IMR-90 (cell line): ENCODE results near the gene USP40. TPM values are rescaled to one million over a fixed set of nuclear protein-coding genes. Genes with fewer than 3 reads are reported as not detected.

Experiments used
- ATAC-seq: fragments of 200-7000 bp; cut with Tn5 transposase; 2 replicates; pipeline ENCODE4 v1.9.1; 2020; ENCODE audit warnings: low read depth, mild to moderate bottlenecking, moderate library complexity
- BruUV-seq: library from RNA; stranded (reverse); fragments of 400-500 nt; replicated peaks from 2 replicates; lab custom pipeline; 2021; lab: Mats Ljungman, UMichigan
- CTCF ChIA-PET: fragments of 300-600 bp; formaldehyde crosslinking; extraction: SDS; loops from one replicate; lab custom pipeline; 2021; ENCODE audit warnings: antibody characterized with exemption; lab: Yijun Ruan, JAX
- POLR2A ChIA-PET: fragments of 300-600 bp; sonication (Branson Sonifier 250); formaldehyde crosslinking; loops from one replicate; lab custom pipeline; 2022; ENCODE audit warnings: antibody characterized with exemption; ENCODE audit not compliant: unreplicated experiment; lab: Charles Lee
- DNase-seq: peaks from one replicate; pipeline ENCODE4 v3.0.0; 2013
- H2AFZ ChIP-seq: replicated peaks from 2 replicates; pipeline ENCODE3; 2013; ENCODE audit warnings: low read length, mild to moderate bottlenecking; ENCODE audit not compliant: poor library complexity
- H2AK5ac ChIP-seq: 2 replicates; pipeline ENCODE4 v1.6.1; 2013; ENCODE audit warnings: low read depth, low read length, inconsistent platforms
- H2AK9ac ChIP-seq: replicated peaks from 2 replicates; pipeline ENCODE3; 2013; ENCODE audit warnings: mild to moderate bottlenecking, low read depth, low read length, moderate library complexity; ENCODE audit not compliant: poor library complexity
- H2BK120ac ChIP-seq: 2 replicates; pipeline ENCODE4 v1.6.1; 2013; ENCODE audit warnings: low read depth, low read length, inconsistent platforms
- H2BK15ac ChIP-seq: 3 replicates; pipeline ENCODE4 v1.6.1; 2013; ENCODE audit warnings: low read depth, low read length, inconsistent platforms
- H2BK20ac ChIP-seq: 2 replicates; pipeline ENCODE4 v1.6.1; 2013; ENCODE audit warnings: low read depth, mild to moderate bottlenecking, inconsistent platforms, low read length, moderate library complexity
- H2BK5ac ChIP-seq: 2 replicates; pipeline ENCODE4 v1.6.1; 2013; ENCODE audit warnings: mild to moderate bottlenecking, low read depth, low read length, inconsistent platforms; ENCODE audit not compliant: poor library complexity, severe bottlenecking
- H3K14ac ChIP-seq: replicated peaks from 2 replicates; pipeline ENCODE4 v1.6.1; 2013; ENCODE audit warnings: low read depth, low read length, inconsistent platforms
- H3K18ac ChIP-seq: 2 replicates; pipeline ENCODE4 v1.6.1; 2013; ENCODE audit warnings: low read depth, low read length, control low read depth
- H3K23ac ChIP-seq: 2 replicates; pipeline ENCODE4 v1.6.1; 2013; ENCODE audit warnings: low read depth, low read length, inconsistent platforms
- H3K27ac ChIP-seq: 2 replicates; pipeline ENCODE4 v1.5.1; 2013; ENCODE audit warnings: mild to moderate bottlenecking, control low read depth, low read length; ENCODE audit not compliant: insufficient read depth
- H3K27me3 ChIP-seq: 2 replicates; pipeline ENCODE4 v1.6.1; 2013; ENCODE audit warnings: low read length; ENCODE audit not compliant: control insufficient read depth, insufficient read depth
- H3K36me3 ChIP-seq: 2 replicates; pipeline ENCODE4 v1.6.1; 2013; ENCODE audit warnings: low read length, mixed read lengths; ENCODE audit not compliant: control insufficient read depth, insufficient read depth
- H3K4ac ChIP-seq: 2 replicates; pipeline ENCODE4 v1.6.1; 2013; ENCODE audit warnings: low read depth, low read length, inconsistent platforms
- H3K4me1 ChIP-seq: 2 replicates; pipeline ENCODE4 v1.6.1; 2013; ENCODE audit warnings: low read length, mixed read lengths; ENCODE audit not compliant: control insufficient read depth, insufficient read depth
- H3K4me2 ChIP-seq: 2 replicates; pipeline ENCODE4 v1.6.1; 2013; ENCODE audit warnings: low read depth, mild to moderate bottlenecking, control low read depth, low read length, moderate library complexity
- H3K4me3 ChIP-seq: 2 replicates; pipeline ENCODE4 v1.5.1; 2013; ENCODE audit warnings: low read depth, mild to moderate bottlenecking, control low read depth, low read length, moderate library complexity; ENCODE audit not compliant: insufficient read depth
- H3K56ac ChIP-seq: 2 replicates; pipeline ENCODE4 v1.6.1; 2013; ENCODE audit warnings: low read length, inconsistent platforms; ENCODE audit not compliant: insufficient read depth; ENCODE audit errors: extremely low read depth
- H3K79me1 ChIP-seq, 2 experiments: 2 replicates each; pipeline ENCODE4 v1.6.1; 2013; ENCODE audit warnings: low read length in 2 of 2, inconsistent platforms in 1 of 2, low read depth in 1 of 2
- H3K9ac ChIP-seq: 2 replicates; pipeline ENCODE4 v1.6.1; 2013; ENCODE audit warnings: low read depth, low read length, control low read depth
- H3K9me1 ChIP-seq: 2 replicates; pipeline ENCODE4 v1.6.1; 2013; ENCODE audit warnings: low read length, inconsistent platforms; ENCODE audit not compliant: insufficient read depth
- H3K9me3 ChIP-seq: 2 replicates; pipeline ENCODE4 v1.6.1; 2013; ENCODE audit warnings: low read length; ENCODE audit not compliant: control insufficient read depth, insufficient read depth
- H4K20me1 ChIP-seq: 2 replicates; pipeline ENCODE4 v1.6.1; 2013; ENCODE audit warnings: low read length, inconsistent platforms; ENCODE audit not compliant: insufficient read depth
- H4K5ac ChIP-seq: 2 replicates; pipeline ENCODE4 v1.6.1; 2013; ENCODE audit warnings: mild to moderate bottlenecking, low read depth, low read length, control low read depth
- H4K8ac ChIP-seq, 2 experiments: 2 replicates each; pipeline ENCODE4 v1.6.1; 2013; ENCODE audit warnings: low read depth in 2 of 2, low read length in 2 of 2, control low read depth in 1 of 2, inconsistent platforms in 1 of 2
- H4K91ac ChIP-seq: 2 replicates; pipeline ENCODE4 v1.6.1; 2013; ENCODE audit warnings: low read depth, low read length, inconsistent platforms; ENCODE audit not compliant: insufficient read depth
- BHLHE40 ChIP-seq: fragments of 150-350 bp; IDR thresholded peaks from 2 replicates; pipeline ENCODE4 v1.6.1; 2016; ENCODE audit warnings: mild to moderate bottlenecking, low read depth, low read length
- CEBPB ChIP-seq: IDR thresholded peaks from 2 replicates; pipeline ENCODE4 v1.6.1; 2012; ENCODE audit warnings: low read depth, low read length, improper control_type of control experiment
- CHD1 ChIP-seq: IDR thresholded peaks from 2 replicates; pipeline ENCODE4 v1.6.1; 2012; ENCODE audit warnings: low read depth, low read length, improper control_type of control experiment
- FOS ChIP-seq: fragments of 150-350 bp; IDR thresholded peaks from 2 replicates; pipeline ENCODE4 v1.6.1; 2016; ENCODE audit warnings: low read depth, low read length
- MAFK ChIP-seq: IDR thresholded peaks from 2 replicates; pipeline ENCODE4 v1.6.1; 2012; ENCODE audit warnings: low read depth, low read length, improper control_type of control experiment
- MAZ ChIP-seq: IDR thresholded peaks from 2 replicates; pipeline ENCODE4 v1.6.1; 2012; ENCODE audit warnings: low read depth, mild to moderate bottlenecking, low read length, improper control_type of control experiment, moderate library complexity, borderline replicate concordance
- MXI1 ChIP-seq: IDR thresholded peaks from 2 replicates; pipeline ENCODE4 v1.6.1; 2012; ENCODE audit warnings: low read depth, mild to moderate bottlenecking, low read length, moderate library complexity, borderline replicate concordance
- NFE2L2 ChIP-seq: fragments of 150-350 bp; IDR thresholded peaks from 2 replicates; pipeline ENCODE4 v1.6.1; 2016; ENCODE audit warnings: low read depth, mild to moderate bottlenecking, low read length
- POLR2A ChIP-seq: IDR thresholded peaks from 2 replicates; pipeline ENCODE4 v1.6.1; 2012; ENCODE audit warnings: mild to moderate bottlenecking, low read depth, low read length
- RAD21 ChIP-seq: IDR thresholded peaks from 2 replicates; pipeline ENCODE4 v1.6.1; 2012; ENCODE audit warnings: low read length, improper control_type of control experiment
- RCOR1 ChIP-seq: IDR thresholded peaks from 2 replicates; pipeline ENCODE4 v1.6.1; 2012; ENCODE audit warnings: mild to moderate bottlenecking, low read length, improper control_type of control experiment; ENCODE audit not compliant: insufficient replicate concordance
- RFX5 ChIP-seq: IDR thresholded peaks from 2 replicates; pipeline ENCODE4 v1.8.0; 2012; ENCODE audit warnings: low read depth, mild to moderate bottlenecking, low read length, moderate library complexity
- SMC3 ChIP-seq: fragments of 150-350 bp; IDR thresholded peaks from 2 replicates; pipeline ENCODE4 v1.6.1; 2016; ENCODE audit warnings: low read depth, mild to moderate bottlenecking, antibody characterized with exemption, low read length, moderate library complexity
- WGBS, 2 experiments: methylation state at CpG; one replicate each; pipeline versions ENCODE4 v1.1.5 to v1.1.7; 2013; ENCODE audit warnings: missing lambda C conversion rate in 2 of 2; ENCODE audit not compliant: insufficient read length in 1 of 2; ENCODE audit errors: extremely low coverage in 2 of 2; 5-methylcytosine and 5-hydroxymethylcytosine counted together
- dilution Hi-C: fragments of 300-500 bp; cut with HindIII; formaldehyde crosslinking; loops from one replicate; pipeline ENCODE4 v1.14.3; 2018; ENCODE audit warnings: low sequenced_read_pairs; ENCODE audit not compliant: unreplicated experiment
- in situ Hi-C: fragments of 300-500 bp; cut with MboI; formaldehyde crosslinking; loops from 3 replicates; pipeline ENCODE4 v1.14.3; 2019; ENCODE audit warnings: low sequenced_read_pairs, inconsistent platforms, mixed read lengths
- intact Hi-C: fragments of 100-400 bp; cut with micrococcal nuclease; formaldehyde crosslinking; loops from 2 replicates; pipeline ENCODE4 v1.10.0; 2022
- polyA plus RNA-seq, 3 experiments: library from polyadenylated mRNA; depleted of rRNA; stranded (reverse); fragments of >200 nt; gene quantifications; 2 replicates each; pipeline ENCODE4 v1.2.3, GENCODE V29; 2012; ENCODE audit warnings: low replicate concordance in 1 of 3
- total RNA-seq: library from RNA; depleted of rRNA; stranded (reverse); fragments of >200 nt; gene quantifications from 2 replicates; pipeline ENCODE4 v1.2.3, GENCODE V29; 2012
- TF ChIP-seq, protein P1 (sequence below): conservative IDR thresholded peaks from 2 replicates; pipeline ENCODE4 v1.5.1; 2012; ENCODE audit warnings: mild to moderate bottlenecking, low read depth, low read length, improper control_type of control experiment
- TF ChIP-seq, protein P2 (sequence below): fragments of 150-350 bp; IDR thresholded peaks from 2 replicates; pipeline ENCODE4 v1.6.1; 2017; ENCODE audit warnings: mild to moderate bottlenecking, antibody characterized with exemption, low read length, low read depth
- TF ChIP-seq, protein P3 (sequence below): fragments of 150-350 bp; IDR thresholded peaks from 2 replicates; pipeline ENCODE4 v1.6.1; 2016; ENCODE audit warnings: low read depth, mild to moderate bottlenecking, low read length, moderate library complexity, borderline replicate concordance

The USP40 gene
- total and polyA plus RNA-seq, 2 of the 4 experiments (the other 2 are of a cell fraction): 30.1 to 30.8 TPM

DNA sequence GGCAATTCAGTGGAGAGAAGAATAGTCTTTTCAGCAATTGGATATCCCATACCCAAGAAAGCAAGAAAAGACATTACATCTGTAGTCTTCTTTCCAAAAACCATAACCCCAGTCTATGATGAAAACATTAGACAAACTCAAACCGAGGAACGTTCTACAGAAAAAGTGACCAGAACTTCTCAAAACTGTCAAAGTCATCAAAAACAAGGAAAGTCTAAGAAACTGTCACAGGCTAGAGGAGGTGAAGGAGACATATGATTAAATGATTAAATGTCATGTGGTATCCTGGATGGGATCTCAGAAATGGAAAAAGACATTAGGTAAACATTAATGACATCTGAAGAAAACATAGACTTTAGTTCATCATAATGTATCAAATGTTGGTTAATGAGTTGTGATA is 4.9 kb upstream of the USP40 start:
- CTCF ChIA-PET: no interaction called here
- no peak for ATAC-seq
- BruUV-seq: no TSS peak
- H3K36me3 ChIP-seq: no peaks in the 10 kb centered on the region
- no peak for DNase-seq
- no peak overlapping the region for H3K9ac ChIP-seq
- H3K23ac ChIP-seq: no peak overlapping the region
- no peaks in the 10 kb centered on the region for H3K4me1 ChIP-seq
- H2AK9ac ChIP-seq: no peak overlapping the region
- TF ChIP-seq BHLHE40 (no peak), FOS (no peak), MAFK (no peak), MAZ (no peak), MXI1 (no peak), RAD21 (no peak), RCOR1 (no peak), RFX5 (no peak), CEBPB (no peak), POLR2A (no peak), CHD1 (no peak), NFE2L2 (no peak), SMC3 (no peak)
- TF ChIP-seq, protein P1, sequence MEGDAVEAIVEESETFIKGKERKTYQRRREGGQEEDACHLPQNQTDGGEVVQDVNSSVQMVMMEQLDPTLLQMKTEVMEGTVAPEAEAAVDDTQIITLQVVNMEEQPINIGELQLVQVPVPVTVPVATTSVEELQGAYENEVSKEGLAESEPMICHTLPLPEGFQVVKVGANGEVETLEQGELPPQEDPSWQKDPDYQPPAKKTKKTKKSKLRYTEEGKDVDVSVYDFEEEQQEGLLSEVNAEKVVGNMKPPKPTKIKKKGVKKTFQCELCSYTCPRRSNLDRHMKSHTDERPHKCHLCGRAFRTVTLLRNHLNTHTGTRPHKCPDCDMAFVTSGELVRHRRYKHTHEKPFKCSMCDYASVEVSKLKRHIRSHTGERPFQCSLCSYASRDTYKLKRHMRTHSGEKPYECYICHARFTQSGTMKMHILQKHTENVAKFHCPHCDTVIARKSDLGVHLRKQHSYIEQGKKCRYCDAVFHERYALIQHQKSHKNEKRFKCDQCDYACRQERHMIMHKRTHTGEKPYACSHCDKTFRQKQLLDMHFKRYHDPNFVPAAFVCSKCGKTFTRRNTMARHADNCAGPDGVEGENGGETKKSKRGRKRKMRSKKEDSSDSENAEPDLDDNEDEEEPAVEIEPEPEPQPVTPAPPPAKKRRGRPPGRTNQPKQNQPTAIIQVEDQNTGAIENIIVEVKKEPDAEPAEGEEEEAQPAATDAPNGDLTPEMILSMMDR: no peak
- TF ChIP-seq, protein P2, sequence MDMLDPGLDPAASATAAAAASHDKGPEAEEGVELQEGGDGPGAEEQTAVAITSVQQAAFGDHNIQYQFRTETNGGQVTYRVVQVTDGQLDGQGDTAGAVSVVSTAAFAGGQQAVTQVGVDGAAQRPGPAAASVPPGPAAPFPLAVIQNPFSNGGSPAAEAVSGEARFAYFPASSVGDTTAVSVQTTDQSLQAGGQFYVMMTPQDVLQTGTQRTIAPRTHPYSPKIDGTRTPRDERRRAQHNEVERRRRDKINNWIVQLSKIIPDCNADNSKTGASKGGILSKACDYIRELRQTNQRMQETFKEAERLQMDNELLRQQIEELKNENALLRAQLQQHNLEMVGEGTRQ: no peak
- TF ChIP-seq, protein P3, sequence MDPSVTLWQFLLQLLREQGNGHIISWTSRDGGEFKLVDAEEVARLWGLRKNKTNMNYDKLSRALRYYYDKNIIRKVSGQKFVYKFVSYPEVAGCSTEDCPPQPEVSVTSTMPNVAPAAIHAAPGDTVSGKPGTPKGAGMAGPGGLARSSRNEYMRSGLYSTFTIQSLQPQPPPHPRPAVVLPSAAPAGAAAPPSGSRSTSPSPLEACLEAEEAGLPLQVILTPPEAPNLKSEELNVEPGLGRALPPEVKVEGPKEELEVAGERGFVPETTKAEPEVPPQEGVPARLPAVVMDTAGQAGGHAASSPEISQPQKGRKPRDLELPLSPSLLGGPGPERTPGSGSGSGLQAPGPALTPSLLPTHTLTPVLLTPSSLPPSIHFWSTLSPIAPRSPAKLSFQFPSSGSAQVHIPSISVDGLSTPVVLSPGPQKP: no peak
- dilution Hi-C loops (no loop called here), intact Hi-C loops (no loop called here), in situ Hi-C loops (no loop called here)
- H3K27ac ChIP-seq: no peak overlapping the region
- H2AK5ac ChIP-seq: no peak overlapping the region
- H3K14ac ChIP-seq: no peak overlapping the region
- no peak overlapping the region for H2BK15ac ChIP-seq
- no peak overlapping the region for H3K4me3 ChIP-seq
- H3K9me1 ChIP-seq: no peaks in the 10 kb centered on the region
- no peak overlapping the region for H3K4me2 ChIP-seq
- H2BK120ac ChIP-seq: no peak overlapping the region
- H4K91ac ChIP-seq: no peak overlapping the region
- no peak overlapping the region for H2BK20ac ChIP-seq
- H3K9me3 ChIP-seq: no peaks in the 10 kb centered on the region
- no peak overlapping the region for H3K56ac ChIP-seq
- no CpG with 5 or more reads among the region's 2 CpGs for WGBS, 2 experiments
- H3K18ac ChIP-seq: no peak overlapping the region
- no peak overlapping the region for H2BK5ac ChIP-seq
- POLR2A ChIA-PET: no interaction called here
- no peak overlapping the region for H2AFZ ChIP-seq
- peaks cover 0 to 1% of the 10 kb centered on the region in 2 experiments; a peak in 1 of 4 replicates for H3K79me1 ChIP-seq
- H4K20me1 ChIP-seq: no peaks in the 10 kb centered on the region
- H3K27me3 ChIP-seq: peaks cover 3% of the 10 kb centered on the region; the same call in 1 of the 2 replicates
- no peak overlapping the region for H4K5ac ChIP-seq
- H4K8ac ChIP-seq: no peak overlapping the region
- no peak overlapping the region for H3K4ac ChIP-seq
